Right renal pelvis (tissue), 4 donors: ENCODE results near the gene CHKA. TPM values are rescaled to one million over a fixed set of nuclear protein-coding genes. Genes with fewer than 3 reads are reported as not detected.

Experiments
- DNase-seq, 4 donors: peaks; one replicate each; pipeline ENCODE4 v3.0.0-alpha.2; 2013; ENCODE audit warnings: low read depth in 4 of 4, low spot score in 3 of 4, missing footprints in 1 of 4
- polyA plus RNA-seq, 4 donors: library from polyadenylated mRNA; unstranded; fragments of 120-200 nt; gene quantifications; one replicate each; pipeline ENCODE4 v1.2.1, GENCODE V29; 2013; ENCODE audit not compliant: insufficient read length in 4 of 4

CHKA gene
- polyA plus RNA-seq, 4 donors, result 30.7 to 48.7 (median 32.0) TPM

DNA sequence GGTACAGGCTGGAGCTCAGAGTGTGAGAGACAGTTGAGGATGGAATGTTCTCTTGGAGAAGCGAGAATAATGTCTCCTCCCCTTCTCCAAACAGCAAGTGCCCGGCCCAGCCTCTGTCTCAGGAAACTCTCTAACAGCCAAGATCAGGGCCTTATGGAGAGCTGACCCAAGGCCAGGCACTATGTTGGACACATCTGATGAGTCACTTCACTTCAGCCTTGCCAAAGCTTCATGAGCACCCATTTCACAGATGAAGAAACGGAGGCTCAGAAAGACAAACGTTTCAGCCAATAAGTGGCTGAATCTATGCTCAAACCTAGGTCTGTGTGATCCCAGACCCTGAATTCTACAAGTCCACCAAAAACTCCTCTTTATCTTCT, 22.1 kb upstream of the CHKA start:
- no peak for DNase-seq

DNA sequence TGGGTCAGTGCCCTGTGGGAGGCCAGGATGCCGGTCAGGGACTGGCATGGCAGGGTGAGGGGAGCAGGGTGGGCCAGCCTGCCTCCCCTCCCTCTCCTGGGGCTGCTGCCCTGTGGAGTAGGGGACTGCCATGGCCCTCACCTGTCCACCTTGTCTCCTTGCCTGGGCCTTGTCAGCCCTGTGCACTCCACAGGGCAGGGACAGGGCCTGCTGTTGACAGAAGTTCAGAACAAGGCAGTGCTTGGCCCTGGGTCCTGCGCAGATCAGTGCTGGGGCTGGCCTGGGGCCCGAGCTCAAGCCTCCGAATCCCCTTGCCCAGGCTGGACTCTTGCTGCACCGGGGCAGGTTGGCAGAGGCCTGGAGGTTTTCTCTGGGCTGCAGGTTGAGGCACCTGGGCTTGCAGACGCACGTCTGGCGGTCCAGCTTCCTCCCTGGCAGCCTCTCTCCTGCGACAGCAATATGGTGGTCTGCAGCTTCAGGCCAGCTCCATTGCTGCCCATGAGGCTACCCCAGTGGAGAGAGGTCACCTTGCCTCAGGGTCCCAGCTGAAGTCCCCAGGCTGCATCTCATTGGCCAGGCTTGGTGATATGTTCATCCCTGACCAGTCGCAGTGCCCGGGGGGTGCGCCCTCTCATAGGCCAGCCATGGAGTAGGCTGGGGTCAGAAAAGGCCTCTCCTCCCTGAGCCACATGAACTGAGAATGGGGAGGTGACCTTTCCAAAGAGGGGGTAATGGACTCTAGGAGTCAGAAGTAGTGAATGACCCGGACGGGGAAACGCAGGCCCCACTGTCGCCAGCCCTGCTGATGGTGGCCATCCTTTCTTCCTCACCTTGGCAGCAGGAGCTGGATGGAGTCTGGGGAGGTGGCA, 21.5 kb upstream of the CHKA start:
- no peak for DNase-seq

DNA sequence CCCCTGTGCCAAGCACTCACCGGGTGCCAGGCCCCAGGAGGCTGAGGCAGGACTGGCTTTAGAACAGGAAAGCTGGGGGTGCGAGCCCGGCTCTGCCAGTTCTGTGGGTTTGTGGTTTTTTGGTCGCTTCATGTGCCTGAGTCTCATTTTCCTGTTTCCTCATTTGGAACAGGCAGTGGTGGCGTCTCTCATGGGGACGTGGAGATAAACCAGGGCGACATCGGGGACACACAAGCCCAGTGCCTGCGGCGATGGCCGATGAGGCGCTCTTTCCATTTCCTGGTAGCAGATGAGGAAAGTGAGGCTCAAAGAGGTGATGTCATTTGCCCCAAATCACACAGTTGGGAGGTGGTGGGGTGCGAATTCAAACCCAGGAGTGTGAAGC, 20.8 kb upstream of the CHKA start:
- DNase-seq, result no peak

DNA sequence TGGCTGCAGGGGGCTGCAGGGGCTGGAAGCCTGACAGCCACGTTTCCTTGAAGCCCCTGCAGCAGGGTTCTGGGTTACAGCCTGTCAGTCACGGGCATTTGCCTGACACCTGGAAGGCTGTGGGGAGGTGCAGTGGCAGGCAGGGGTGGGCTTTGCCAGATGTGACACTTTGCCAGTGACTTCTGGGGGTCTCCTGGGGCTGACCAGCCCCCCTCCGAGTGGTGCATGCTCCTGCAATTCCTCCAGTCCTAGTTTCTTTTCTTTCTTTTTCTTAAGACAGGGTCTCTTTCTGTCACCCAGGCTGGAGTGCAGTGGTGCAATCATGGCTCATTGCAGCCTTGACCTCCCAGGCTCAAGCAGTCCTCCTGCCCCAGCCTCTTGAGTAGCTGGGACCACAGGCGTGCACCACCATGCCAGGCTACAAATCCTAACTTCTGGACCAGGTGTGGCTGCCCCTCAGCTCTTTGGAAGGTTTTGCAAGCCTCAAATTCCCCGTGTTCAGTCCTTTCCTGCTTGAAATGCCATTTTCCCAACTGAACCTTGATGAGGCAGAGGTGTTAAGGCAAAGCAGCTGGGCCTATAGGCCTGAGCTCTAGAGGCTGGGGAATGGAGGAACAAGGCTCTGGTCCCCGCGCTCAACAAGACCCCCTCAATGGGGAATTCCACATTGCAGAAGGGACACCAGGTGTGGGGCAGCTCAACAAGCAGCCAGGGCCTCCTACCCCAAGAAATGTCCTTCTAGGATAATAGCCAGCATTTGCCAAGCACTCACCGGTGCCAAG, 20.2 kb upstream of the CHKA start:
- no peak for DNase-seq

DNA sequence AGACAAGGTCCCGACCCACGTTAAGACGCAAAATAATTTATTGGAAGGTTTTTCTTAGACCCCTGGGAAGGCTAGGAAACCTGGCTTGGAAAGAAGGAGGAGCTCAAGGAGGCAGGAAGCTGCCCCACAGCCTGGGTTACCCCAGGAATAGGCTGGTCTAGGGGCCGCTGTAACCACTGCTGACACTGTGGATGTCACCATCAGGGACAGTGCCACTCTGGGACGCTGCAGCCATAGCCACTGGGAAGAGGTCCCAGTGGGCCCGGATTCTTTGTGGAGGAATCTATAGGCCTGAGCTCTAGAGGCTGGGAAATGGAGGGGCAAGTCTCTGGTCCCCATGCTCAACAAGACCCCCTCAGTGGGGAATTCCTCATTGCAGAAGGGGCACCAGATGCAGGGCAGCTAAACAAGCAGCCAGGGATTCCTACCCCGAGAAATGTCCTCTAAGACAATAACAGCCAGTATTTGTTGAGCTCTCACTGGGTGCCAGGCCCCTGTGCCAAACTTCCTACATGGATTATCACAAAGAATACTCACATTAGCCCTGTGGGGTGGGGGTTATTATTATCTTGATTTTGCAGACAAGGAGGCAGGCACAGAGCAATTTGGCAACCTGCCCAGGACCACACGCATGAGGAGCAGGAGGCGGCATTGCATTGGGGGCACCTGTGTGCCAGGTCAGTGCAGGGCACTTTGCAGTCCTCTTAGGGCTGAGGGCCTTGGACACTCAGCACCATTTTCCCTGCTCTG, 19.5 kb upstream of the CHKA start:
- no peak for DNase-seq

DNA sequence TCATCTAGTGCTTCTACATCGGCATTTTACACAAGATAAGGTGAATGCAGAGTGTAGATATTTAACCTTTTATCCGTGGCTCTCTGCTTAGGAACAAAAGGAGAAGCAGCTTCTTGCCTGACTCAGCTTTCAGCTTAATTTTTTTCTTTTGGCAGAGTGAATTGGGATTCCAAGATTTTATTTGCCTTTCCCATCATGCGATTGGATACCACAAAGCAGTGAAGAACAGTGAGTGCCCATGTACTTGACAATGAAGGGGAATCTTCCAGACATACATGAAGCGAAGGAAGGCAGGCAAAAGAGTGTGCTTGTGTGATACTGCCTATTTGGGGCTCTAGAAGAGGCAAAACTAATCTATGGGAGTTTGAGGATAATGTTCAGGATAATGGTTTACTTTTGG, 17.0 kb upstream of the CHKA start:
- DNase-seq, result no peak

DNA sequence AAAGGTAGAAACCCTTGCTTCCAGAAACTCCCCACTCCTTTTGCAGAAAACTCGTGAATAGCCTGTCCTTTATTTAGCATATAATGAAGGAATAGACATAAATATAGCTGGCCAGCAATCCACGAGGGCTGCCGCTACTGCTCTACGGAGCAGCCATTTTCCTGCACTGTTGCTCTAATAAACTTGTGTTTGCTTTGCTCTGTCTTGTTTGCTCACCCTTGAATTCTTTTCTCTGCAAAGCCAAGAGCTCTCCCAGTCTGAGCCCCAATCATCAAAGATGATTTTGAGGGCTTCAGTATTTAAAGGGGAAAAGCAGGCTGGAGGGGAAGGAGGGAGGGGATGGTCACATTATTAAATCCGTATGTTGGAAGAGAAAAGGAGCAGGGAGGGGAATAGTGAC, 16.6 kb upstream of the CHKA start:
- DNase-seq, result no peak

DNA sequence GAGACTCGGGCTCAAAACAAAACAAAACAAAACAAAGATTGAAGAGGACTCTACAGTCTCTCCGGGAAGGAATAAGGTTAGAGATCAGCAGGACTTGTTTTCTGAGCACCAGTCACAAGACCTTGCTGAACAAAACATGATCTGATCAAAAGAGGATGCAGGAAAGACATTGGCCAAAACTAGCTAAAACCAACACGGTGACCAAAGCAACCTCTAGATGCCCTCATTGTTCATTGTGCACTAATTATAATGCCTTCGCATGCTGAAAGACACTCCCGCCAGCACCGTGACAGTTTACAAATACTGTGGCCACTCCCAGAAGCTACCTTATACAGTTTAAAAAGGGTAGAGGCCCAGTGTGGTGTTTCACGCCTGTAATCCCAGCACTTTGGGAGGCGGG, 15.7 kb upstream of the CHKA start:
- DNase-seq, result no peak

DNA sequence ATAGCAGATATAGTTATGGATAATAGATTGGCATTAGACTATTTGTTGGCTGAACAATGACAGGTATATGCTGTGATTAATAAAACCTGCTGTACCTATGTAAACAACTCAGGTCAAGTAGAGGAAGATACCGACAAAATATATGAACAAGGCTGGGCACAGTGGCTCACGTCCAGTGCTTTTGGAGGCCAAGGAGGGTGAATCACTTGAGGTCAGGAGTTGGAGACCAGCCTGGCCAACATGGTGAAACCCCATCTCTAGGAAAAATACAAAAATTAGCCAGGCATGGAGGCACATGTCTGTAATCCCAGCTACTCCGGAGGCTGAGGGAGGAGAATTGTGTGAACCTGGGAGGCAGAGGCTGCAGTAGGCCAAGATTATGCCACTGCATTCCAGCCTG, 14.0 kb upstream of the CHKA start:
- DNase-seq, result no peak

DNA sequence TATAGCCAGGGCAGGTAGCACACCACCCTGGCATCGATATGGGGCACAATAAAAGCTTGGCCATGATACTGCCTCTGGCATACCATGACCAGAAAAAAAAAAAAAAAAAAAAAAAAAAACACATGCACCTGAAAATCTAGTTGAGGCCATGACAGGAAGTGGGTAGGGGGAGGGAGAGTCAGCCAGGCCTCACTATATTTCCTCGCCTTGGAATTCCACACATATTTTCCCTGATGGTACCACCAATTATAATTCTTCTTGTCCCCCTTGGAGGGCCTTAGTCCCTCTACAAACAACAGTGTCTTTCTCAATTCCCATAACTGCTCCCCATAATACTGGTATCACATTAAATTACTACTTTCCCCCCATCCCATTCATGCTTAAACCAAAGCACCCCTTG, 12.6 kb upstream of the CHKA start:
- DNase-seq, result no peak

DNA sequence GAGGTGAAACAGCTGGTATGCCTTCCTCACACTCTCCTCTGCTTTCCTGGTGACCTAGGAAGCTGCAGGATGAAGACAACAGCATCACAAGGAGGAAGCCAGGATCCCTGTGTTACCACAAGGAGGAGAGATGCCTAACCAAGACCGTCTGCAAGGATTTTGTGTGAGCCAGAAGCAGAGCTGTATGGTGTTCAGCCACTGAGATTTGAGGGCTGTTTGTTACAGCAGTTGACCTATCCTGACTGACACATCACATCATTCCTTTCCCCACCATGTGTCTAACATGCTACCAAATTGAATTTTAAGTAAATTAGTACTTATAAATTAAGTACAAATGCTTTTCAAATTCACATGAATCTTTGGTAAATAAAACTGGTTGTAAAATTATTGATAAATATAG, 8.9 kb upstream of the CHKA start:
- no peak for DNase-seq

DNA sequence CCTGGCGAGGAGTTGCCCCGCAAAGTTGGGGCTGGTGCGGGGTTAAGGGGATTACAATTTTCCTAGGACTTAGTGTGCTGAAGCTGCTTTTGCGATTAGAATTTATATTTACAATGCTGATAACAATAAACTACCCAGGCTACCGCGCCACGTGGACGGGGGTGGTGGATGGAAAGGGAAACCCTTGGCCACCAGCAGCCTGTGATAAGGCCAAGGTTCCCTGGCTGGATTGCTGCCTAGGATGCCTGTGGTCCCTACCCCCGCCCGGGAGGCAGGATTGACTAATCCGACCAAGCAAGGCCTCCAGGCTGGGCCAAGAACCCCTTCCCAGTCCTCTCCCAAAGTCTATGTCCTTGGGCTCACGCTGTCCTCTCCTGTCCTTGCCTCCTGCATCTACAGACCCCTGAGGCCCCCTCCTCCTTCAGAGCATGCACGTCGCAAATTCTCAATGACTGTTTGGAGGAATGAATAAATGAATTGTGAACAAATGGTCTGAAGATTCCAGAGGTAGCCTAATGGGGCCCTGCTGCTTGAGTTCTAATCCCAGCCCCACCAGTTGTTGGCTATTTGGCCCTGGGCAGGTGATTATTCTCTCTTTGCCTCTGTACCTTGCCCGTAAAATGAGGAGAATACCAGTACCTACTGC, 7.6 kb upstream of the CHKA start:
- no peak for DNase-seq

DNA sequence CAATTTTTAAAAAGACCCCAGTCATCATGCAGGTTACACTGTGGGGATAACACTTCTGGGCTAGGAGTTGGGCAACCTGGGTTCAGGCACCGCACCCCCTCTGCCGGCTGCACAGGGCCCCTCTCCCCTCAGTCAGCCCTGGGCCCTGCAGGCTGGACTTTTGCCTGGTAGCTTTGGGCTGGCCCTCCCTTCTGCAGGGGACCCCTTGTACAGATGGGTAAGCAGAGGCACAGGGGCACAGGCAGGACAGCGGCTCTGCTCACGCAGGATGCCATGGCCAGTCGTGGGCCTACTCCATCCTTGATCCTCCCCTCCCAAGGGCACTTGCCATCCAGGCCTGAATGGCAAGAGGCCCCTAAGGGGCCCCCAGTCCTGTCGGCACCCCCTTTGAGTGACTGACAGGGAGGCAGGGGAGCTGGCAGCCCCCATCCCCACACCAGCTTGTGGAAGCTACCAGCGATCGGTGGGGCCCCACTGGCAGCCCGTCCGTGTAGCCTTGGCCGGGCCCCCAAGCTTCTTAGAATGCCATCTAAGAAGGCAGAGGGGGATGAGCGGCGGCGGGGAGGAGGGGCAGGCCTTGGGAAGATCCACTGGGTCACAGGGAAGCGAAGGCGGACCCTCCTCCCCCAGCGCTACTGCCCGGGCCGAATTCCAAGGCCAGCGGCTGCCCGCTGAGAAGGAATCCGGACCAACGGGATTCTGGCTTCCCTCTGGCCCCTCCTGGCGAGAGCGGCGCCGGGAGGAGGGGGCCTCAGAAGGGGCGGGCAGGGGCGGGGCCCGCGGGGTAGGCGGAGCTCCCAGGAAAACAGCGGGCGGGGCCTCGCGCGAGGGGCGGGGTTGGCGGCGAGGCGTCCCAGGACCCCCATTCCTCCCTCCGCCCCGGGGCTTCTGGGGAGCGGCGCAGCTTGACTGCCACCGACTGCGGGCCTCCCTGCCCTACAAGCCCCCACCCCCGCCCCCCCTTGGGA, 6.8 kb upstream of the CHKA start:
- DNase-seq, result peak in 3 of 4 donors; percentile 75 to 80 (median 79)

DNA sequence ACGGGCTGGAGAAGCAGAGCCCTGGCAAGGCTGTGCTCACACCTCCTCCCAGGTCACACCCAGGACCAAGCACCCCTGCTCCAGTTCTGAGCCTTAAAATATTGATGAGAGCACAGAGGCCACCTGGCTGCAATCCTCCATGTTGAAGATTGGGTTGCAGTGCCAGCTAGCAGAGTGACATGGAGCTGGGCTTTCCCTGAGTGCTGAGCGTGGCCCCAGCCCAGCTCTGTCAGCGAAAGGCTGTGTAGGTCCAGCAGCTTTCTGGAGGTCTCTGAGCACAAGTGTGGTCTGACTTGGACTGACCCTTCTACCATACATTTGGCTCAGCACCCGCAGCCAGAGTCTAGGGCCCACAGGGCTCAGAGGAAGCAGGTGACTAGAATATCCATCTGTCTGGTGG, 4.0 kb upstream of the CHKA start:
- no peak for DNase-seq

DNA sequence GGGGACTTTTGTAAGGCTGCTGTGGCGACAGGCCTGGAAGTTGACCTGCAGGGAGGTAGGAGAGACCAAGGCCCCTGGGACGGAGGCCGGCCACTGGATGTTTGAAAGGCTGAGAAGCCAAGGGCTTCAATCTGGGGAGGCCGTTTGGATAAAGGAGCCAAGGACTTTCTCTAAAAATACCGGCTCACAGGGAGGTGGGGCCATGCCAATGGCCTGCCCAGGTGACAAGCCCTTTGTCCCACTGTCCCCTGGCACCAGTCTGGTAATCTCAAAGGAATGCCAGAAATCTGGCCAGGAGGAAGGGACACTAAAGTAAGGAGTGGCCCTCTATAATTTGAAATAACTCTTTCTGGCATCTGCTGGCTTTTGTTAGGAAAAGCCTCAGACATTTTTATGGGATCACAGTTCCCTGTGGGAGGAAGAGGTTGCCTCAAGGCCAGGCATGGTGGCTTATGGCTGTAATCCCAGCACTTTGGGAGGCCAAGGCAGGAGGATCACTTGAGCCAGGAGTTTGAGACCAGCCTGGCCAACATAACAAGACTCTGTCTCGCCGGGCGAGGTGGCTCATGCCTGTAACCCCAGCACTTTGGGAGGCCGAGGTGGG, 1.9 kb upstream of the CHKA start:
- DNase-seq, result no peak

DNA sequence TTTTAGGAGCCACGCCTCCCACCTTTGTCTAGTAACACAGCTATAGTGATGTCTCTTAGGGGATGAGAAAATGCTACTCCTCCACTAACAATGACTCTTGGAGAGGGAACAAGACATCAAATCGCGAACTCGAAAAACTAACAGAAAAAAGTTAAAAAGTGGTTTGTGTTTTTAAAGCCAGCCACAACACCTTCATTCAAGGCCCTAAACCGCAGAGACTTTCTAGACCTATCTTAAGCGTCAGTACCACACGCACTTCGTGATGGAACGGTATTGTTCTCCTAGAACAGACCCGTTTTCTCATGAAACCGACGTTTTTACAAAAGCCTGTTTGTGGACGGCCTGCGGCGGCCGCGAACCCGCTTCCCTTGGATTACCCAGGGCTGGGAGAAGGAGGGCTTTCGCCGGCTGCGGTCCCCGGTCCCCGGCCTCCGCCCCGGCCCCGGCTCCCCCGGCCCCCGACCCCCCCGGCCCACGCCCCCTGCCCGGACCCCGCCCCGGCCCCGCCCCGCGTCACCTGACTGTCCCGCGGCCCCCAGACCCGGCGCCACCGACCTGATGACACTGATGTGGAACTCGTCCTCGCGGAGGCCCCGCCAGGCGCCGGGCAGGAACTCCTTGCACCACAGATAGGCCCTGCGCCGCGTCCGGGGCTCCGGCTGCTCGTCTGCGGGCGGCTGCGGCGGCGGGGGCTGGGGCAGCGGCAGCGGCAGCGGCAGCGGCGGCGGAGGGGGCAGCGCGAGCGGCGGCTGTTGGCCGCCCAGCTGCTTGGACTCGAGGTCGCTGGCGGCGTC, 718 bp downstream of the CHKA start:
- DNase-seq, result peak in 1 of 4 donors; percentile 19

DNA sequence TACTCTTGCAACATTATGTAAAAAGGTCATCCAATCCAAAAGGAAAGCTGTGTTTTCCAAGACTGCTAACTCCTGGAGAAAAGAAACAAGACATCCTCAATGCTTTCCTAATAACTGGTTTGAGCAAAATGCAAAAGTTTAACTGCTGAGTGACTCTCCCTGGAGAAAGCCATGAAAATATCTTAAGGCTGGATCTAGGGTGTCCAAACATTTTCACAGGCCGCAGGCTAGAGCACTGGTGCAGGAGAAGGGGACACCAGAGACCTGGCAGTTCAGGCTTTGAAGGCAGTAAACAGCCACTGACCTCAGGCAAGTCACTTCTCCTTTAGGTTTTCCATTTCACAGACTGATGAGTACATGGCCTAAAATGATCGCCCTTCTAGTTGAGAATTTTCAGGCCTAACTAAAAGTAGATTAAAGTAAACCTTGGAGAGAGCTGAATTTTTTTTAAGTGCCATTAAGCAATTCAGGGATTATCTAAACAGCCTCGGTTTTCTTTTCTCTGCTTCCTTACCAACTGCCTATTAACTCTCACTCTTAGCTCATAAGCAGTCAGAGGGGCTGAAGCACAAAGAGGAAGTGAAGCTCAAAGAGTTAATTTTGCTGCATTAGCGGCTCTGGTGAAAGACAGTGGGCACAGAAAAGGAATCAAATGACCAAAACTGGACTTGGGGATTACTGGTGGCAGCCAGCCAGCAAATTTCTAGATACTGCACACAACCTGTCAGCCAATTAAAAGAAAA, 2.3 kb downstream of the CHKA start:
- DNase-seq, result no peak
